HCT116 (cell line): ENCODE data around the gene STYXL1. TPM values are rescaled to one million over a fixed set of nuclear protein-coding genes. Genes with fewer than 3 reads are reported as not detected.

ENCODE experiments used
- ATAC-seq: fragments of 200-7000 bp; cut with Tn5 transposase; 2 replicates; pipeline ENCODE4 v1.9.1; 2020; ENCODE audit warnings: mild to moderate bottlenecking, moderate library complexity
- BruUV-seq: library from RNA; stranded (reverse); fragments of 400-500 nt; replicated peaks from 2 replicates; lab custom pipeline; 2021; lab: Mats Ljungman, UMichigan
- CTCF ChIA-PET: fragments of 300-600 bp; sonication (Branson Sonifier 250); formaldehyde crosslinking; loops from one replicate; lab custom pipeline; 2021; ENCODE audit warnings: antibody characterized with exemption; lab: Charles Lee
- POLR2A ChIA-PET: fragments of 300-600, 350-600 bp; sonication (Branson Sonifier 250); formaldehyde crosslinking; loops from one replicate; lab custom pipeline; 2021; ENCODE audit warnings: antibody characterized with exemption; lab: Charles Lee
- RAD21 ChIA-PET, 2 experiments: fragments of 300-600 bp; sonication (Branson Sonifier 250); formaldehyde crosslinking; loops; one replicate each; lab custom pipeline; 2023; ENCODE audit warnings: low total read pairs in 2 of 2; ENCODE audit not compliant: uncharacterized antibody in 2 of 2, unreplicated experiment in 2 of 2, low non-redundant PET in 1 of 2; lab: Charles Lee
- DNase-seq: peaks from one replicate; pipeline ENCODE4 v3.0.0-alpha.2; 2010; ENCODE audit warnings: low read depth, low spot score
- H2AFZ ChIP-seq: fragments of 200-600 bp; shearing (Covaris generic), sonication (generic); 2 replicates; pipeline ENCODE4 v1.6.1; 2017; ENCODE audit warnings: low read depth, mixed run types, mixed read lengths, antibody characterized with exemption, low read length; ENCODE audit not compliant: poor library complexity, severe bottlenecking
- H3K27ac ChIP-seq: 2 replicates; pipeline ENCODE4 v1.5.1; 2012; ENCODE audit warnings: low read depth, low read length
- H3K27me3 ChIP-seq: fragments of 200-600 bp; sonication (generic); 2 replicates; pipeline ENCODE4 v1.6.1; 2016; ENCODE audit warnings: mixed run types, low read length, mixed read lengths; ENCODE audit not compliant: insufficient read depth
- H3K36me3 ChIP-seq, 2 experiments: fragments of 200-500 bp in 1 of 2; fragments of 200-600 bp in 1 of 2; sonication (Bioruptor generic) in 1 of 2; sonication (generic) in 1 of 2; 2 replicates each; pipeline versions ENCODE4 v1.5.1 to v1.6.1; 2014 to 2016; ENCODE audit warnings: low read length in 2 of 2, inconsistent platforms in 1 of 2, mixed read lengths in 1 of 2, mixed run types in 1 of 2; ENCODE audit not compliant: insufficient read depth in 2 of 2, control insufficient read depth in 1 of 2
- H3K4me1 ChIP-seq, 2 experiments: fragments of 200-600 bp in 1 of 2; sonication (generic) in 1 of 2; 2 replicates each; pipeline versions ENCODE4 v1.5.1 to v1.6.1; 2012 to 2017; ENCODE audit warnings: low read length in 2 of 2, inconsistent platforms in 1 of 2, mild to moderate bottlenecking in 1 of 2, mixed read lengths in 1 of 2, mixed run types in 1 of 2, moderate library complexity in 1 of 2; ENCODE audit not compliant: insufficient read depth in 2 of 2, control insufficient read depth in 1 of 2
- H3K4me2 ChIP-seq: fragments of 200-600 bp; sonication (generic); 2 replicates; pipeline ENCODE4 v1.6.1; 2017; ENCODE audit warnings: mixed run types, low read length, mixed read lengths
- H3K4me3 ChIP-seq, 2 experiments: fragments of 200-600 bp in 1 of 2; sonication (generic) in 1 of 2; replicated peaks in 1 of 2; 2 replicates each; pipeline ENCODE4 v1.5.1; 2011 to 2016; ENCODE audit warnings: low read length in 2 of 2, control low read depth in 1 of 2, low read depth in 1 of 2, mild to moderate bottlenecking in 1 of 2, mixed read lengths in 1 of 2, mixed run types in 1 of 2
- H3K79me2 ChIP-seq: fragments of 200-600 bp; sonication (generic); 2 replicates; pipeline ENCODE4 v1.6.1; 2017; ENCODE audit warnings: mild to moderate bottlenecking, mixed run types, low read length, moderate library complexity, mixed read lengths; ENCODE audit not compliant: insufficient read depth
- H3K9ac ChIP-seq: fragments of 200-600 bp; sonication (generic); 2 replicates; pipeline ENCODE4 v1.6.1; 2016; ENCODE audit warnings: low read length, mixed read lengths
- H3K9me2 ChIP-seq: fragments of 200-600 bp; sonication (generic), shearing (Covaris generic); 2 replicates; pipeline ENCODE4 v1.6.1; 2017; ENCODE audit warnings: mixed run types, mild to moderate bottlenecking, moderate library complexity; ENCODE audit not compliant: insufficient read depth
- H3K9me3 ChIP-seq, 2 experiments: fragments of 200-500 bp in 1 of 2; fragments of 200-600 bp in 1 of 2; sonication (Bioruptor generic) in 1 of 2; sonication (generic) in 1 of 2; 2 replicates each; pipeline ENCODE4 v1.6.1; 2014 to 2017; ENCODE audit warnings: low read length in 2 of 2, mixed read lengths in 2 of 2, inconsistent platforms in 1 of 2, low read depth in 1 of 2, mild to moderate bottlenecking in 1 of 2, mixed run types in 1 of 2, moderate library complexity in 1 of 2; ENCODE audit not compliant: control insufficient read depth in 1 of 2, insufficient read depth in 1 of 2
- H4K20me1 ChIP-seq: fragments of 200-600 bp; sonication (generic), shearing (Covaris generic); 2 replicates; pipeline ENCODE4 v1.6.1; 2017; ENCODE audit warnings: mixed run types, mild to moderate bottlenecking, moderate library complexity; ENCODE audit not compliant: insufficient read depth
- CEBPB ChIP-seq: IDR thresholded peaks from 2 replicates; pipeline ENCODE4 v1.6.1; 2012; ENCODE audit warnings: low read depth
- EGR1 ChIP-seq: IDR thresholded peaks from 2 replicates; pipeline ENCODE4 v1.6.1; 2012; ENCODE audit warnings: low read depth
- EZH2phosphoT487 ChIP-seq: fragments of 200-600 bp; IDR thresholded peaks from 2 replicates; pipeline ENCODE4 v1.6.1; 2018; ENCODE audit warnings: antibody characterized with exemption, borderline replicate concordance
- MAX ChIP-seq: IDR thresholded peaks from 2 replicates; pipeline ENCODE4 v1.6.1; 2012
- POLR2AphosphoS5 ChIP-seq: IDR thresholded peaks from 2 replicates; pipeline ENCODE4 v1.6.1; 2011; ENCODE audit warnings: mild to moderate bottlenecking, low read depth, low read length, moderate library complexity
- SP1 ChIP-seq: IDR thresholded peaks from 2 replicates; pipeline ENCODE4 v1.6.1; 2012; ENCODE audit warnings: low read depth
- SRF ChIP-seq: IDR thresholded peaks from 2 replicates; pipeline ENCODE4 v1.6.1; 2012; ENCODE audit warnings: low read depth
- TCF7L2 ChIP-seq: IDR thresholded peaks from 2 replicates; pipeline ENCODE4 v1.7.0; 2011; ENCODE audit warnings: borderline replicate concordance, inconsistent platforms; ENCODE audit not compliant: insufficient read depth, insufficient read length; ENCODE audit errors: extremely low read depth
- YY1 ChIP-seq: IDR thresholded peaks from 2 replicates; pipeline ENCODE4 v1.6.1; 2011; ENCODE audit warnings: low read length, low read depth, moderate library complexity, mild to moderate bottlenecking; ENCODE audit not compliant: insufficient replicate concordance; ENCODE audit errors: extremely low read depth
- ZBTB33 ChIP-seq: IDR thresholded peaks from 2 replicates; pipeline ENCODE4 v1.6.1; 2011; ENCODE audit warnings: mild to moderate bottlenecking, low read length, moderate library complexity; ENCODE audit not compliant: insufficient replicate concordance; ENCODE audit errors: extremely low read depth
- intact Hi-C: fragments of 100-400 bp; cut with micrococcal nuclease; formaldehyde crosslinking; loops from 2 replicates; pipeline ENCODE4 v1.10.0; 2022
- total RNA-seq: library from RNA; stranded (reverse); gene quantifications from one replicate; pipeline ENCODE4 v1.2.1, GENCODE V29; 2021; ENCODE audit not compliant: unreplicated experiment
- TF ChIP-seq, protein P1 (sequence below): IDR thresholded peaks from 2 replicates; pipeline ENCODE4 v1.6.1; 2012; ENCODE audit warnings: low read depth

The STYXL1 gene
- total RNA-seq, 1 experiment from 2014 or later, result 32.5 TPM

- intact Hi-C loops, result no loop called here
- CTCF ChIA-PET, result no interaction called here
- BruUV-seq, result no TSS peak
These were observed 55.6 kb downstream of the STYXL1 start for GRCh38 chr7:75992083-75992755.

GRCh38 chr7:75991531-75992082, 56.2 kb downstream of the STYXL1 start:
- POLR2A ChIA-PET, result interaction anchor here (1.3 kb wide), 1 partner anchor 71 kb away, joined by 3 read pairs; no protein-coding TSS in a partner anchor
- no peak for DNase-seq
- peaks cover 0 to 6% of the 10 kb centered on the region in 2 experiments; a peak in 1 of 4 replicates for H3K36me3 ChIP-seq
- no peak overlapping the region for H2AFZ ChIP-seq
- H3K9ac ChIP-seq, result no peak overlapping the region
- no peaks in the 10 kb centered on the region for H3K79me2 ChIP-seq
- no peaks in the 10 kb centered on the region for H3K9me3 ChIP-seq
- CTCF ChIA-PET, result no interaction called here
- H3K4me3 ChIP-seq, result no peak overlapping the region
- H3K27ac ChIP-seq, result no peak overlapping the region
- BruUV-seq, result no TSS peak
- RAD21 ChIA-PET, result no interaction called here
- no peaks in the 10 kb centered on the region for H3K9me2 ChIP-seq
- no peak overlapping the region for H3K4me2 ChIP-seq
- no peaks in the 10 kb centered on the region for H3K27me3 ChIP-seq
- no peak for ATAC-seq
- intact Hi-C loops, result no loop called here
- H4K20me1 ChIP-seq, result no peaks in the 10 kb centered on the region
- TF ChIP-seq ZBTB33 (no peak), EZH2phosphoT487 (no peak), TCF7L2 (no peak), SRF (no peak), MAX (no peak), EGR1 (no peak), SP1 (no peak)
- TF ChIP-seq, protein P1, sequence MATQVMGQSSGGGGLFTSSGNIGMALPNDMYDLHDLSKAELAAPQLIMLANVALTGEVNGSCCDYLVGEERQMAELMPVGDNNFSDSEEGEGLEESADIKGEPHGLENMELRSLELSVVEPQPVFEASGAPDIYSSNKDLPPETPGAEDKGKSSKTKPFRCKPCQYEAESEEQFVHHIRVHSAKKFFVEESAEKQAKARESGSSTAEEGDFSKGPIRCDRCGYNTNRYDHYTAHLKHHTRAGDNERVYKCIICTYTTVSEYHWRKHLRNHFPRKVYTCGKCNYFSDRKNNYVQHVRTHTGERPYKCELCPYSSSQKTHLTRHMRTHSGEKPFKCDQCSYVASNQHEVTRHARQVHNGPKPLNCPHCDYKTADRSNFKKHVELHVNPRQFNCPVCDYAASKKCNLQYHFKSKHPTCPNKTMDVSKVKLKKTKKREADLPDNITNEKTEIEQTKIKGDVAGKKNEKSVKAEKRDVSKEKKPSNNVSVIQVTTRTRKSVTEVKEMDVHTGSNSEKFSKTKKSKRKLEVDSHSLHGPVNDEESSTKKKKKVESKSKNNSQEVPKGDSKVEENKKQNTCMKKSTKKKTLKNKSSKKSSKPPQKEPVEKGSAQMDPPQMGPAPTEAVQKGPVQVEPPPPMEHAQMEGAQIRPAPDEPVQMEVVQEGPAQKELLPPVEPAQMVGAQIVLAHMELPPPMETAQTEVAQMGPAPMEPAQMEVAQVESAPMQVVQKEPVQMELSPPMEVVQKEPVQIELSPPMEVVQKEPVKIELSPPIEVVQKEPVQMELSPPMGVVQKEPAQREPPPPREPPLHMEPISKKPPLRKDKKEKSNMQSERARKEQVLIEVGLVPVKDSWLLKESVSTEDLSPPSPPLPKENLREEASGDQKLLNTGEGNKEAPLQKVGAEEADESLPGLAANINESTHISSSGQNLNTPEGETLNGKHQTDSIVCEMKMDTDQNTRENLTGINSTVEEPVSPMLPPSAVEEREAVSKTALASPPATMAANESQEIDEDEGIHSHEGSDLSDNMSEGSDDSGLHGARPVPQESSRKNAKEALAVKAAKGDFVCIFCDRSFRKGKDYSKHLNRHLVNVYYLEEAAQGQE, result no peak
- H3K4me1 ChIP-seq, result peaks cover 24 to 38% of the 10 kb centered on the region in 2 experiments; a peak in 3 of 4 replicates

More at GRCh38 chr7:75992083-75992755, 55.6 kb downstream of the STYXL1 start:
- Histone ChIP-seq H3K79me2 (no peaks in the 10 kb centered on the region), H3K4me2 (no peak overlapping the region), H3K9ac (no peak overlapping the region), H3K9me2 (no peaks in the 10 kb centered on the region), H2AFZ (no peak overlapping the region), H3K4me3 (no peak overlapping the region), H3K36me3 (peaks cover 0 to under 1% of the 10 kb centered on the region in 2 experiments; a peak in 1 of 4 replicates), H3K4me1 (peaks cover 24 to 38% of the 10 kb centered on the region in 2 experiments; a peak in 3 of 4 replicates), H3K27ac (no peak overlapping the region), H3K27me3 (no peaks in the 10 kb centered on the region), H4K20me1 (no peaks in the 10 kb centered on the region), H3K9me3 (no peaks in the 10 kb centered on the region)
- ATAC-seq (no peak), DNase-seq (no peak)
- no peak for TF ChIP-seq YY1
- no peak for TF ChIP-seq POLR2AphosphoS5
- no peak for TF ChIP-seq SRF
- TF ChIP-seq MAX, result no peak
- TF ChIP-seq CEBPB, result no peak
- no peak for TF ChIP-seq SP1
- ChIA-PET POLR2A (interaction anchor here (1.3 kb wide), 1 partner anchor 72 kb away, joined by 3 read pairs; no protein-coding TSS in a partner anchor), RAD21 (no interaction called here)
